Renal cortex interstitium (tissue), 11 donors: ENCODE data around the gene E2F7. TPM values are rescaled to one million over a fixed set of nuclear protein-coding genes. Genes with fewer than 3 reads are reported as not detected.
A peak's percentile ranks its signal among the peaks of the same experiment; 100 is the strongest.

ENCODE experiments used
- DNase-seq, 11 donors: peaks; one replicate each; pipeline ENCODE4 v3.0.0-alpha.2; 2013; ENCODE audit warnings: low read depth in 9 of 11, low spot score in 4 of 11; ENCODE audit errors: extremely low read depth in 1 of 11
- polyA plus RNA-seq, 3 donors: library from polyadenylated mRNA; unstranded; fragments of 120-200 nt; gene quantifications; one replicate each; pipeline ENCODE4 v1.2.1, GENCODE V29; 2013; ENCODE audit not compliant: insufficient read length in 3 of 3

The E2F7 gene
- polyA plus RNA-seq, 3 donors: 6.9 to 9.6 (median 7.4) TPM

DNA sequence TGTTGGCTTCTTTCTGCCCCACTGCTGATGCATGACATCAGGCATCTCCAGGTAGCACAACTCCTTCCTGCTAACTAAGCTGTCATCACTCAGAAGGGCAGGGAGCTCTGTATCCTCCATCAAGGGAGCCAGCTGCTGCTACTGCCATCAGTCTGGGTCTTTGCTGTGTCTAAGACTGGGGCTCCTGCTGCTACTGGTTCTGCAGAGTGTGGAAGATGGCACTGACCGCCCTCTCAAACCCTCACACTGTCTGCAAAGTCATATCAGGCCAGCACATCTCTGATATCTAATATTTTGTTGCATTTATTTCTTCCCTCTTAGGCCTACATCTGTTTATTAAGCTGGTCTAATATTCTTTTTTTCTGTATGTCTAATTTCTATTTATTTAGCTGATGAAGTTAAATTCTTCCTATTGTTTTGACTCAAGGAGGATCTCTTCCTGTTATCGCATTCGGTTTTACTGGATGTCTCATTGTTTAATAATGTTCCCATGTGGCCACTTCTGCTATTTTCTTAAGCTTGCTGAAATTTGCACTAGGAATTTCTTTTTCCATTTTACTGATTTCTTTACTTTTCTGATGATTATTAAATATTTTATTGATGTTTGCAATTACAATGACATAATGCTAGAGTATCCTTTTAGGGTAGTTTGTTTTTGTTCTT lies 7.6 kb upstream of the E2F7 start:
- DNase-seq: no peak

DNA sequence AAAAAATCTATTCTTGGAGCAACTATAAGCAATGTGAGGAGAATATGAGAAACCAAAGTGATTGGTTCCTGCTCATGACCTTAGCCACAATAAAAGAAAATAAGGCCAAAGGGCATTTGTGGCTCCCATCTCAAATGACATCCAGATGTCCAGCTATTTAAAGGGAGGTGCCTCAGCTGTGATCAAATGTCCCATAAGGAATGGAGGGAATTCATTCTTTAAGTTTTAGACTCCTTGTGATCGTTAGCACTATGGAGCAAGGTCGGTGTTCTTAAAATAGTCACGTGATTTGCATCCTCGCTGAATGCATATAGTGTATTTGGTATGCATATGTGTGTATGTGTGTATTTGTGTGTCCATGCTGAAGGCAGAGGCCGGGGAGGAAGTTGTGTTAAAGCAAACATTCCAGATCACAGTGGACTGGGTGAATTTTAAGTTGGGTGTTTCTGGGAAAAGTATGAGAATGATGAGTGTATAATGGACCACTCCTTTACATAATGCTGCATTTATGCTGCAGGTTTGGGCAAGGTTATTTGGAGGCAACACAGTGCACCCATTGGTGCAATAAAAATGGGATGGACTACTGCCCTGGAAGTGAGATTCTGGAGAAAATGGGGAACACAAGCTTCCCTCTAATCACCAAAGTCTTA lies 5.6 kb upstream of the E2F7 start:
- DNase-seq: no peak

- DNase-seq: no peak
These were observed 5.0 kb upstream of the E2F7 start for GRCh38 chr12:77070382-77070781.

- DNase-seq: peak in 9 of 11 donors; percentile 9 to 26 (median 15)
These were observed 441 bp downstream of the E2F7 start for GRCh38 chr12:77064896-77065360.

DNA sequence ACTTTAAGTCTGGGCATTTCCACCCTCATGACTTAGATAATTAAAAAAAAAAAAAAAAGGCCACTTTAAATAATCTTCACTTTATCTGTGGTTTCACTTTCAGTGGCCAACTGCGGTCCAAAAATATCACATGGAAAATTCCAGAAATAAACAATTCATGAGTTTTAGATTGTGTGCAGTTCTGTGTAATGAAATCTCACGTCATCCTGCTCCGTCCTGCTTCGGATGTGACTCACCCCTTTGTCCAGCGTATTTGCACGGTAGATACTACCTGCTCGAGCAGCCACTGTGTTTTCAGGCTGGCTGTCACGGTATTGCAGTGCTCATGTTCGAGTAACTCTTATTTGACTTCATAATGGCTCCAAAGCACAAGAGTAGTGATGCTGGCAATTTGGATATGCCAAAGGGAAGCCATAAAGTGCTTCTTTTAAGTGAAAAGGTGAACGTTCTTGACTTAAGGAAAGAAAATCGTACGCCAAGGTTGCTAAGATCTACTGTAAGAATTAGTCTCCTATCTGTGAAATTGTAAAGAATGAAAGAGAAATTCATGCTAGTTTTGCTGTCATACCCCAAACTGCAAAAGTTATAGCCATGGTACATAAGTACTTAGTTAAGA lies 2.4 kb downstream of the E2F7 start:
- DNase-seq: no peak

GRCh38 chr12:77062396-77062795 lies 3.0 kb downstream of the E2F7 start:
- no peak for DNase-seq

- DNase-seq: no peak
These were observed 4.5 kb downstream of the E2F7 start for GRCh38 chr12:77060883-77061240.

DNA sequence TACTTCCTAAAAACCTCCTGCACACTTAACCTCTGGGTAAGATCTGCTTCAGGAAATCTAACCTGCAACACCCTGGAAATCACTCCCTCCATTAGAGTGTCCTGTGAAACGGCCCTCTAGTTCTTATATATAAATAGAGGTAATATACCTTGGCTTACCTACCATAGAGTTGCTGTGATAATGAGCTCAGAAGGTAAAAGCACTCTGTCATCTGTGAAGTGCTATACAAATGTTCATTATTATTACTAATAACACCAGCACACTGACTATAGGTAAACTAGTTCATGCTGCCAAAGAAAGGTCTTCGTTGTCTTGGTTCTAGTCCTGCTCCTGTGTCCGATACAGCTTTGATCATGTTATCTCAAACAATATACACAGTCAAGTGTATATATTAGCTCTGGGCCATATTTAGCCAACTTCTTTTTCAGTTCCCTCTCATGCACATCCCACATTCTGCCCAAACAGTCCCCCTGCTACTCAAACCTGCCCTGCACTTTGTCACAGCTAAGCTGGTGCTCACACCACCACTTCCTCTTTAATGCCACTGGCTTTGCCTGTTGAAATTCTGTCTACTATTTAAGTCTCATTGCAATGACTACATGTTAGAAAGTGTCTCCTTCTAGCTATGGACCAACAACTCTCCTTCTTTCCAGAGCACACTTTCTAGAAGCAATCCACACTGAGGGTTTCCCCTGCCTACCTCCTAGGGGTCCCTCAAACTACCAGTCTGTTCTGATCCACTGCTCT lies 5.1 kb downstream of the E2F7 start:
- DNase-seq: no peak

- DNase-seq: no peak
These were observed 6.6 kb downstream of the E2F7 start for GRCh38 chr12:77058740-77059139.

DNA sequence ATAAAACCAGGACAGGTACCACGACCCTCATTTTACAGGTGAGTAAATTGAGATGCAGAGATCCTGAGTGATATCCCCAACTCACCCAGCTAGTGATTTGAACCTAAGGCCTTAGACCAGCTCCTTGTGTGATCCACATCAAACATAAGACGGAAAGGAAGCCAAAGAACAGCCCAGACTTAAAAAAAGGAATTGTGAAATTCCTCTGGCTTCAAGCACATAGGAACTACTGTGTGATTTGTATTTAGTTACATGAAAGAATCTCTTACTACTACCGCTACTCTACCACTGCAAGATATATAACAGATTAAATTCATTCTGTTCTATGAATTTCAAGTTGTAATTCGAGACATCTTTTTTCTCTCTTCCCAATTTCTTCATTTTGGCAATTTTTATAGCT lies 10.5 kb downstream of the E2F7 start:
- DNase-seq: no peak

- DNase-seq: no peak
These were observed 12.1 kb downstream of the E2F7 start for GRCh38 chr12:77053259-77053658.

DNA sequence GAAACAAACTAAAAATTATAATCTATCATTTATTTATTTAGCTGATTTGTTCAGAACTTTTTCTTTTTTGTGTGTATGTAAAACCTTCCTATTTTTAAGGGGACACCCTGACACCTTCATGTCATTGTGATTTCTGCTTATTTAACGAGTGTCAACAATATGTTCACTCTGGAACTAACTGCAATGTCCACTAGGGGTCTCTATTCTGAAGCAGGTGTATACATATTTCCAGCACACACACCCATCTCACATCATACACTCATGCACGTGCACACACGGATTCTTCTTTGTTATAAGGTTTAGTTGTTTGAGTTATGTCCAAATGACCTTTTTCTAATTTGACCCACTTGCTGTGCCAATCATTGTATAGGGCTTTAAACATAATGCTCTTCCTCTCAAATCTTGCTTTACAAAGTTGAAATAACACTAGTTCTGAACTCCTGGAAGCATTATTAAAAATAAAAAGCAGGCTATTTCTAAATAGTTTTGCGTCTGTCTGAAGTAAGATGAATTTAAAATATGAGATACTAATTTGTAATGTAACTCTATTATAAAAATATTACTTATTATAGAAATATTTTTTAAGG lies 15.5 kb downstream of the E2F7 start:
- peak; percentile 7 to 46 (median 21) for DNase-seq

- no peak for DNase-seq
These were observed 17.8 kb downstream of the E2F7 start for GRCh38 chr12:77047341-77048109.

DNA sequence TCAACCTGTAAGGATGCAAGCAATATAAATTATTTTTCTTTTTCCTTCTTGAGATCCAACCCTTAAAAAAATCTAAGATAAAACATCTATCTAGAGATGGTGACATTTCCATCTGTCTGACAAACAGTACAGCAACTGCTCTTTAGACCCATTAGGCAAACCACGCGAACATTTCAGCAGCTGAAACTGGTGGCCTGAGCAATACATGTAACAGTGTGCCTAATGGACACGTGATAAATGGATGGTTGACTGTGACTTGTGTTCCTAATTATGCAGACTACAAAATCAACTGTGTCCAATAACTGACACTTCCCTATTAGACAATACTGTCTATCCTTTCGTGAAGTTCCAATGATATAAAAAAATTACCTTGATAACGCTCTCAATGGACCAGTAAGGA lies 18.9 kb downstream of the E2F7 start:
- DNase-seq: no peak

DNA sequence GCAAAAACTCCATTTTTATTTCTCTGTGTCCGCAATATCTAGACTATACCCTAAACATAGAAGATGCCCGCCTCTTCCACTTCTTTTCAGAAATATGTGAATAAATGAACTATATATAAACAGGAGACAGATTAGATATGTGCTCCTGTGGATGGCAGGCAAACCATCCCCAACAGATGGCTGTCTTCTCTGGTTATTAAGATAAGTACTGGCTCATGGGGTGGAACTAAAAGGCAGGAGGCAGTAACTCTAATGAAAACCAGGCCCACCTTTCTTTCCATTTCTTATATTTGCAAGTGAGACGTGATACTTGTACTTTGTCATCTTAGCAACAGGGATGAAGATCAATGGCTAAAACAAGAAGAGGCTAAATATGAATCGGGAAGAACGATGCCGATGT lies 20.2 kb downstream of the E2F7 start:
- DNase-seq: no peak

GRCh38 chr12:77044721-77045120 lies 20.6 kb downstream of the E2F7 start:
- DNase-seq: no peak

DNA sequence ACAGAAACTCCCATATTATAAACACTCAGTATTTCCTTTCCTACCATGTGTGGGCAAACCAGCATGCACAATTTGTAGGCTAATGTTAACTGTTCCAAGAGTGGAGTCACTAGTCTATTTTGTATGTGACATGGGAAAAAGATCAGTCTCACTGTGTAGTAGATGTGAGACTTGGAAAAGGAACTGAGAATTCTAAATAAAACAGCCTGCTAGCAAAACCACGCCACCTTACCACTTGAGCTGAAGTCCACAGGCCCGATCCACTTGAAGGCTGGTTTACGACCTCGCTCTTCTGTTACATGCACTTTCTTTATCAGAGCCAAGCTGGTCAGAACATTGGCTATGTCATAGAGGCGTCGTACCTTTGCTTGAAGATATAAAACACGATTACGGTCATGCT lies 22.5 kb downstream of the E2F7 start:
- DNase-seq: no peak

DNA sequence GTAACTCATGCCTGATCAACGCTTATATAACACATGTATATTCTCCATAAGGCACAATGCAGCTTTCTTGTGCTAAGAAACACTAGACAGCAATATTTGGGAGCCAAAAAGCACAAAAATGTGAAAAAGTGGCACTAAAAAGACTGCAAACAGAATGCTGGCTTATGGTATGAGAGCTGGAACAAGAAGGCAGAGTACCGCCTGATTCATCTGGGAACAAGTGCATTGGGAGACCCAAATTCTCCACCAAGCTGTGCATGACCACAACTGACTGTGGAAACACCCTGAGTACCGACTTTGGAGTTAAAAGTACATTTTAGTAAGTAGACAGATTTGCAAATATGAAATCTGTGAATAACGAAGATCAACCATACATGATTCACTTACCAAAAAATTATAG lies 25.1 kb downstream of the E2F7 start:
- no peak for DNase-seq

- DNase-seq: no peak
These were observed 30.1 kb downstream of the E2F7 start for GRCh38 chr12:77035226-77035625.
